ENCODE measurements around the gene TCAP. TPM values are rescaled to one million over a fixed set of nuclear protein-coding genes. Genes with fewer than 3 reads are reported as not detected.

The TCAP gene
- total and polyA plus RNA-seq, 2 donors (not counting 1 experiment from before 2014, with no cell fraction given) = 0.05 to 0.17 TPM

DNA sequence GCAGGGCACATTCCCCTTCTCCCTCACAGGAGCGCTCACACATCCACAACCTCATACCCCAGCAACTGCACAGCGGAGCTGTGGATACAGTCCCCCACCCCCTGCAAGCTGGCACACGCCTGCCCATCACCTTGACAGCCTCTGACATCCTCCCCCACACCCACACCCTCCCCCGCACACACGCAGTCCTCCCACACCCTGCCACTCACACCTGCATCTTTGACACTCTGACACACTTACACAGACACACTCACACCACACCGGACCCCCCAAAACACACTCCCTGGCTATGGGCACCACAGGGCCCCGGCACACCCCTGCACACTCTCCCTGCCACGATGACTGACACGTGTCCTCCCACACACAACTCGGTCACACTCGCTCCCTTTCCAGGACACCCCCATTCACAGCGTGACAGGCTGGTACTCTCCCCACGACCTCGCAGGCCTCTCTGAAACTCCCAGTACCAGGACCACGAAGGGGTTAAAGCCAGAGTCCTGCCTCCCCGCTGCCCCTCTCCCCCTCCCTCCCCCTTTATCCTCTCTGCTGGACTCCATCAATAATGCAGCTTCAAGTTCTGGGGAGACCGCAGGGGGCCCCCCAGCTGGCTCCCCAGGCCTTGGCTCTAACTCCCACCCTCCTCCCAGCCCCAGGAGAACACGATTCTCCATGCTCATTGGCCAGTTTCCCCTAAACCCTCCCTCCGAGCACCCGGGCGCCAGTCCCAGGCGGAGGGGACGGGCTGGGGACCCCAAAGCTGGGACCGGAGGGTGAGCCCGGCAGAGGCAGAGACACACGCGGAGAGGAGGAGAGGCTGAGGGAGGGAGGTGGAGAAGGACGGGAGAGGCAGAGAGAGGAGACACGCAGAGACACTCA, 38.7 kb upstream of the TCAP start, which contains the start of gene PPP1R1B:
Gene PPP1R1B, plus strand, starts transcription at position 782 of the 876 bp plus-strand sequence. CDS start 441 bp downstream, outside the sequence.
- Histone ChIP-seq H3K4me3 (replicated peaks in 1 of 4; ENCODE audit: control extremely low read depth in 1 of 4, insufficient read depth in 1 of 4, low read depth in 3 of 4, low read length in 4 of 4) (peak within 1 kb of the TSS in 2 of 4 experiments; percentile 16 to 38), H4K20me1 (ENCODE audit: control insufficient read depth, extremely low read depth, insufficient read depth, low read length) (no peaks in the 10 kb centered on the region), H3K36me3 (ENCODE audit: control insufficient read depth, insufficient read depth, low read length) (no peaks in the 10 kb centered on the region), H3K27me3 (ENCODE audit: control insufficient read depth, insufficient read depth, low read length) (peaks cover 51% of the 10 kb centered on the region), H3K79me2 (ENCODE audit: control insufficient read depth, insufficient read depth, low read length) (no peaks in the 10 kb centered on the region), H3K9ac (ENCODE audit: insufficient read depth, low read length) (no peak within 1 kb of the TSS), H3K4me1 (ENCODE audit: control insufficient read depth, extremely low read depth, insufficient read depth, low read length) (no peaks in the 10 kb centered on the region), H2AFZ (ENCODE audit: low read length) (no peak within 1 kb of the TSS), H3K27ac (ENCODE audit: insufficient read depth, low read length) (no peak within 1 kb of the TSS), H3K4me2 (ENCODE audit: extremely low read depth, insufficient read depth, low read length) (peak within 1 kb of the TSS; percentile 13), H3K9me3 (ENCODE audit: control insufficient read depth, insufficient read depth, low read depth, low read length) (no peaks in the 10 kb centered on the region)
- no peak for DNase-seq (ENCODE audit: low read depth in 2 of 2)
- no peak for TF ChIP-seq EZH2 (IDR thresholded peaks at IDR 0.05; ENCODE audit: low read length, missing control alignments)

DNA sequence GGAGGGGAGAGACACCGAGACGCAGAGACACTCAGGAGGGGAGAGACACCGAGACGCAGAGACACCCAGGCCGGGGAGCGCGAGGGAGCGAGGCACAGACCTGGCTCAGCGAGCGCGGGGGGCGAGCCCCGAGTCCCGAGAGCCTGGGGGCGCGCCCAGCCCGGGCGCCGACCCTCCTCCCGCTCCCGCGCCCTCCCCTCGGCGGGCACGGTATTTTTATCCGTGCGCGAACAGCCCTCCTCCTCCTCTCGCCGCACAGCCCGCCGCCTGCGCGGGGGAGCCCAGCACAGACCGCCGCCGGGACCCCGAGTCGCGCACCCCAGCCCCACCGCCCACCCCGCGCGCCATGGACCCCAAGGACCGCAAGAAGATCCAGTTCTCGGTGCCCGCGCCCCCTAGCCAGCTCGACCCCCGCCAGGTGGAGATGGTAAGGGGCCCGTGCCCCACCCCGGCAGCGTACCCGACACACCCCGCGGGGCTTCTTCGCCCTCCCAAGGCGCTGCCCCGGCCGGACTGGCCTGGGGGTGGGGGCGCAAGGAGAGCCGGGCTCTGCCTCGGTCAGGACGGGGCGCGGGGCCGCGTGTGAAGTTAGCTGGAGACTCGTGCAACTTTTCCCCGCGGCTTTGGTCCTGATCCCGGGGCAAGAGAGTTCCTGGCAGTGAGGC, 38.0 kb upstream of the TCAP start:
- Histone ChIP-seq H3K36me3 (ENCODE audit: control insufficient read depth, insufficient read depth, low read length) (no peaks in the 10 kb centered on the region), H3K27me3 (ENCODE audit: control insufficient read depth, insufficient read depth, low read length) (peaks cover 56% of the 10 kb centered on the region), H4K20me1 (ENCODE audit: control insufficient read depth, extremely low read depth, insufficient read depth, low read length) (no peaks in the 10 kb centered on the region), H3K4me2 (ENCODE audit: extremely low read depth, insufficient read depth, low read length) (peak overlapping the region; percentile 13), H3K27ac (ENCODE audit: insufficient read depth, low read length) (no peak overlapping the region), H3K9me3 (ENCODE audit: control insufficient read depth, insufficient read depth, low read depth, low read length) (no peaks in the 10 kb centered on the region), H3K4me1 (ENCODE audit: control insufficient read depth, extremely low read depth, insufficient read depth, low read length) (no peaks in the 10 kb centered on the region), H3K9ac (ENCODE audit: insufficient read depth, low read length) (no peak overlapping the region), H2AFZ (ENCODE audit: low read length) (no peak overlapping the region), H3K79me2 (ENCODE audit: control insufficient read depth, insufficient read depth, low read length) (no peaks in the 10 kb centered on the region), H3K4me3 (replicated peaks in 1 of 4; ENCODE audit: control extremely low read depth in 1 of 4, insufficient read depth in 1 of 4, low read depth in 3 of 4, low read length in 4 of 4) (peak overlapping the region in 2 of 4 experiments; percentile 16 to 38)
- TF ChIP-seq, protein P1, sequence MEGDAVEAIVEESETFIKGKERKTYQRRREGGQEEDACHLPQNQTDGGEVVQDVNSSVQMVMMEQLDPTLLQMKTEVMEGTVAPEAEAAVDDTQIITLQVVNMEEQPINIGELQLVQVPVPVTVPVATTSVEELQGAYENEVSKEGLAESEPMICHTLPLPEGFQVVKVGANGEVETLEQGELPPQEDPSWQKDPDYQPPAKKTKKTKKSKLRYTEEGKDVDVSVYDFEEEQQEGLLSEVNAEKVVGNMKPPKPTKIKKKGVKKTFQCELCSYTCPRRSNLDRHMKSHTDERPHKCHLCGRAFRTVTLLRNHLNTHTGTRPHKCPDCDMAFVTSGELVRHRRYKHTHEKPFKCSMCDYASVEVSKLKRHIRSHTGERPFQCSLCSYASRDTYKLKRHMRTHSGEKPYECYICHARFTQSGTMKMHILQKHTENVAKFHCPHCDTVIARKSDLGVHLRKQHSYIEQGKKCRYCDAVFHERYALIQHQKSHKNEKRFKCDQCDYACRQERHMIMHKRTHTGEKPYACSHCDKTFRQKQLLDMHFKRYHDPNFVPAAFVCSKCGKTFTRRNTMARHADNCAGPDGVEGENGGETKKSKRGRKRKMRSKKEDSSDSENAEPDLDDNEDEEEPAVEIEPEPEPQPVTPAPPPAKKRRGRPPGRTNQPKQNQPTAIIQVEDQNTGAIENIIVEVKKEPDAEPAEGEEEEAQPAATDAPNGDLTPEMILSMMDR (conservative IDR thresholded peaks at IDR 0.05 in 1 of 2, IDR thresholded peaks at IDR 0.05 in 1 of 2; ENCODE audit: low read depth in 1 of 2, low read length in 2 of 2) = no peak
- peak; percentile 99 for TF ChIP-seq EZH2 (IDR thresholded peaks at IDR 0.05; ENCODE audit: low read length, missing control alignments)
- DNase-seq (ENCODE audit: low read depth in 2 of 2) = no peak

DNA sequence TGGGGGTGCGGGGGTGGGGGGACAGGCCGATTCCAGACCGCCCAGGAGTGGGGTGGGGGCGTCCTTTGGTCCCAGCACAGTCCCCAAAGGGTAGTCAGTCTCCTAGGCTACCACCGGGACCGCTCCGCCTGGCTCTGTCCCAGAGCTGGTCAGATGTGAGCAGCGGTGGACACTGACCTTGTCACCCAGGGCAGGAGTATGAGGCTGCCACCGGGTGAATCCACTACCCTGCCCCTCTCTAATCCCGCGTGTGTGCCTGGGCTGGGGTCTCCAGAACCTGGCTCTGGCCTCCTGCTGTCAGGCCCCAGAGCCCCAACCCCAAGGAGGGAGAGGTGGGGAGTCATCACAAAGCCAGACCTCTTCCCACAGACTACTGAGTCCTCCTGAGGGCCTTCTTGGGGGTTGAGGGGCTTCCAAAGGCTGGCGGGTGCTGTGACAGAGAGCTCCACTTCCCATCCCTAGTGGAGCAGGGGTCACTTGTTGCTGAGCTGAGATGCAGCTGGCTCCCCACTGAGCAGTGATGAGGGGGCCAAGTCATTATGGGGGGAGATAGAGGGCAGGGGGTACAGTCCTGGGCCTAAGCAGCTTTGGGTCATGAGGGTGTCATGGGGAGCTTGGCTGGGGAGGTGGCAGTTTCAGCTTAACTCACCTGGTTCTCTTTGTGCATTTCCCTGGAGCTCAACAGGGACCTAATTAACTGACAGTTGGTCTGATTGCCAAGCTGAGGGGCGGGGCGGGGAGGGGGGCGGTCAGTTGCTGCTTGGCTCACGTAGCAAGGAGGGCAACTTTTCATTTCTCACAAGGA, 37.2 kb upstream of the TCAP start:
- DNase-seq (ENCODE audit: low read depth in 2 of 2) = no peak
- H3K27me3 ChIP-seq (ENCODE audit: control insufficient read depth, insufficient read depth, low read length) = peaks cover 56% of the 10 kb centered on the region
- no peak overlapping the region for H2AFZ ChIP-seq (ENCODE audit: low read length)
- no peak overlapping the region for H3K27ac ChIP-seq (ENCODE audit: insufficient read depth, low read length)
- no peak overlapping the region for H3K4me3 ChIP-seq (replicated peaks in 1 of 4; ENCODE audit: control extremely low read depth in 1 of 4, insufficient read depth in 1 of 4, low read depth in 3 of 4, low read length in 4 of 4)
- H3K79me2 ChIP-seq (ENCODE audit: control insufficient read depth, insufficient read depth, low read length) = no peaks in the 10 kb centered on the region
- no peaks in the 10 kb centered on the region for H4K20me1 ChIP-seq (ENCODE audit: control insufficient read depth, extremely low read depth, insufficient read depth, low read length)
- H3K36me3 ChIP-seq (ENCODE audit: control insufficient read depth, insufficient read depth, low read length) = no peaks in the 10 kb centered on the region
- H3K9ac ChIP-seq (ENCODE audit: insufficient read depth, low read length) = no peak overlapping the region
- H3K4me1 ChIP-seq (ENCODE audit: control insufficient read depth, extremely low read depth, insufficient read depth, low read length) = no peaks in the 10 kb centered on the region
- TF ChIP-seq, protein P1 (conservative IDR thresholded peaks at IDR 0.05 in 1 of 2, IDR thresholded peaks at IDR 0.05 in 1 of 2; ENCODE audit: low read depth in 1 of 2, low read length in 2 of 2) = no peak
- TF ChIP-seq EZH2 (IDR thresholded peaks at IDR 0.05; ENCODE audit: low read length, missing control alignments) = peak; percentile 81
- no peaks in the 10 kb centered on the region for H3K9me3 ChIP-seq (ENCODE audit: control insufficient read depth, insufficient read depth, low read depth, low read length)
- no peak overlapping the region for H3K4me2 ChIP-seq (ENCODE audit: extremely low read depth, insufficient read depth, low read length)

Measured in fibroblast of lung (primary cell).